Lower lobe of right lung (tissue), 2 donors: ENCODE results near the gene SALL1. TPM values are rescaled to one million over a fixed set of nuclear protein-coding genes. Genes with fewer than 3 reads are reported as not detected.

Experiments used
- ATAC-seq, 2 donors: fragments of 200-7000 bp; cut with Tn5 transposase; one replicate each; pipeline ENCODE4 v1.9.1; 2020 to 2022; ENCODE audit warnings: mild to moderate bottlenecking in 2 of 2, moderate library complexity in 2 of 2
- DNase-seq: peaks from one replicate; pipeline ENCODE4 v3.0.0-alpha.2; 2020
- H3K27ac ChIP-seq: fragments of 200-600 bp; one replicate; pipeline ENCODE4 v1.8.0; 2022
- H3K27me3 ChIP-seq: fragments of 200-600 bp; one replicate; pipeline ENCODE4 v1.8.0; 2022; ENCODE audit warnings: low read depth
- H3K36me3 ChIP-seq: fragments of 200-600 bp; one replicate; pipeline ENCODE4 v1.8.0; 2022; ENCODE audit warnings: mild to moderate bottlenecking
- H3K4me1 ChIP-seq: fragments of 200-600 bp; one replicate; pipeline ENCODE4 v1.8.0; 2022
- H3K4me3 ChIP-seq: fragments of 200-600 bp; one replicate; pipeline ENCODE4 v1.8.0; 2022; ENCODE audit warnings: mild to moderate bottlenecking
- H3K9me3 ChIP-seq: fragments of 200-600 bp; one replicate; pipeline ENCODE4 v1.8.0; 2022
- CTCF ChIP-seq: fragments of 200-600 bp; IDR thresholded peaks from one replicate; pipeline ENCODE4 v1.8.0; 2022; ENCODE audit warnings: antibody characterized with exemption, mild to moderate bottlenecking
- intact Hi-C: fragments of 100-400 bp; cut with DNase I; formaldehyde crosslinking; loops from one replicate; pipeline ENCODE4 v1.11.0; 2022
- total RNA-seq: library from RNA; stranded (reverse); fragmentation: NEBNext Ultra II Directional; extraction: Animal tissue kit (Norgen Biotek cat#: 25700); gene quantifications from one replicate; pipeline ENCODE4 v1.2.1, GENCODE V29; 2021
- donor health status: DM: no; HTN: yes; CAD: no; lungs with severe emphysema.

The SALL1 gene
- total RNA-seq, 1 donor from 2014 or later, result not detected

- Histone ChIP-seq H3K27ac (no peak overlapping the region), H3K4me1 (peaks cover 18% of the 10 kb centered on the region), H3K9me3 (no peaks in the 10 kb centered on the region), H3K36me3 (no peaks in the 10 kb centered on the region), H3K27me3 (peaks cover 84% of the 10 kb centered on the region), H3K4me3 (no peak overlapping the region)
- DNase-seq (no peak), ATAC-seq (no peak)
- intact Hi-C loops, result no loop called here
- no peak for TF ChIP-seq CTCF
These were observed 744 bp downstream of the SALL1 start for GRCh38 chr16:51150165-51150887.

- intact Hi-C loops, result no loop called here
- Histone ChIP-seq H3K9me3 (no peaks in the 10 kb centered on the region), H3K4me3 (no peak overlapping the region), H3K27ac (no peak overlapping the region), H3K27me3 (peaks cover 78% of the 10 kb centered on the region), H3K36me3 (no peaks in the 10 kb centered on the region), H3K4me1 (peaks cover 18% of the 10 kb centered on the region)
- peak in 1 of 2 donors; percentile 13 for ATAC-seq
- no peak for TF ChIP-seq CTCF
- no peak for DNase-seq
These were observed 1.3 kb downstream of the SALL1 start for GRCh38 chr16:51149721-51150164.

- Histone ChIP-seq H3K4me1 (peaks cover 18% of the 10 kb centered on the region), H3K4me3 (no peak overlapping the region), H3K27me3 (peaks cover 73% of the 10 kb centered on the region), H3K27ac (no peak overlapping the region), H3K36me3 (no peaks in the 10 kb centered on the region), H3K9me3 (no peaks in the 10 kb centered on the region)
- no peak for ATAC-seq
- TF ChIP-seq CTCF, result no peak
- intact Hi-C loops, result no loop called here
- no peak for DNase-seq
These were observed 1.8 kb downstream of the SALL1 start for GRCh38 chr16:51149251-51149661.

GRCh38 chr16:51148678-51149228 is 2.3 kb downstream of the SALL1 start:
- no peaks in the 10 kb centered on the region for H3K36me3 ChIP-seq
- intact Hi-C loops, result no loop called here
- no peak overlapping the region for H3K4me3 ChIP-seq
- peaks cover 71% of the 10 kb centered on the region for H3K27me3 ChIP-seq
- H3K4me1 ChIP-seq, result peaks cover 18% of the 10 kb centered on the region
- no peak overlapping the region for H3K27ac ChIP-seq
- TF ChIP-seq CTCF, result no peak
- no peak for ATAC-seq
- H3K9me3 ChIP-seq, result no peaks in the 10 kb centered on the region
- no peak for DNase-seq

GRCh38 chr16:51147776-51148677 is 3.0 kb downstream of the SALL1 start:
- DNase-seq (no peak), ATAC-seq (no peak)
- no peaks in the 10 kb centered on the region for H3K36me3 ChIP-seq
- peaks cover 65% of the 10 kb centered on the region for H3K27me3 ChIP-seq
- intact Hi-C loops, result no loop called here
- no peak overlapping the region for H3K27ac ChIP-seq
- H3K9me3 ChIP-seq, result no peaks in the 10 kb centered on the region
- no peak overlapping the region for H3K4me3 ChIP-seq
- H3K4me1 ChIP-seq, result peaks cover 18% of the 10 kb centered on the region
- TF ChIP-seq CTCF, result no peak
